Upper lobe of left lung (tissue), 6 donors: Measurements from ENCODE around the gene CLBA1. TPM values are rescaled to one million over a fixed set of nuclear protein-coding genes. Genes with fewer than 3 reads are reported as not detected.

Source experiments
- ATAC-seq, 2 donors: fragments of 200-7000 bp; cut with Tn5 transposase; one replicate each; pipeline ENCODE4 v1.9.1; 2022; ENCODE audit warnings: mild to moderate bottlenecking in 2 of 2, moderate library complexity in 2 of 2; ENCODE audit not compliant: low FRiP score in 2 of 2
- DNase-seq, 2 donors: peaks; one replicate each; pipeline ENCODE4 v3.0.0-alpha.2; 2019 to 2020
- H3K27ac ChIP-seq, 4 donors: fragments of 200-600 bp; sonication (generic); one replicate each; pipeline ENCODE4 v1.5.1; 2016 to 2019
- H3K27me3 ChIP-seq, 4 donors: fragments of 200-600 bp; sonication (generic); one replicate each; pipeline ENCODE4 v1.5.1; 2017 to 2019
- H3K36me3 ChIP-seq, 4 donors: fragments of 200-600 bp; sonication (generic); one replicate each; pipeline ENCODE4 v1.5.1; 2016 to 2019
- H3K4me1 ChIP-seq, 4 donors: fragments of 200-600 bp; sonication (generic); one replicate each; pipeline ENCODE4 v1.5.1; 2018 to 2019
- H3K4me3 ChIP-seq, 4 donors: fragments of 200-600 bp; sonication (generic); one replicate each; pipeline ENCODE4 v1.5.1; 2017 to 2019; ENCODE audit warnings: mild to moderate bottlenecking in 2 of 4, moderate library complexity in 1 of 4
- H3K9me3 ChIP-seq, 4 donors: fragments of 200-600 bp; sonication (generic); one replicate each; pipeline ENCODE4 v1.5.1; 2018 to 2019
- CTCF ChIP-seq, 6 experiments: fragments of 450-650 bp in 4 of 6; fragments of 200-600 bp in 2 of 6; sonication (generic) in 2 of 6; IDR thresholded peaks; one replicate each; pipeline ENCODE4 v1.5.1; 2016 to 2019; ENCODE audit warnings: antibody characterized with exemption in 6 of 6
- EP300 ChIP-seq, 4 donors: sonication (generic); formaldehyde crosslinking; IDR thresholded peaks; one replicate each; pipeline ENCODE4 v1.5.1; 2017; ENCODE audit warnings: antibody characterized with exemption in 4 of 4, control low read depth in 2 of 4
- POLR2A ChIP-seq, 4 donors: fragments of 450-650 bp; IDR thresholded peaks; one replicate each; pipeline ENCODE4 v1.5.1; 2016 to 2017; ENCODE audit warnings: antibody characterized with exemption in 4 of 4, mild to moderate bottlenecking in 2 of 4
- POLR2AphosphoS5 ChIP-seq, 2 donors: sonication (generic); formaldehyde crosslinking; IDR thresholded peaks; one replicate each; pipeline ENCODE4 v1.5.1; 2017; ENCODE audit warnings: antibody characterized with exemption in 2 of 2
- WGBS, 2 donors: methylation state at CpG; one replicate each; pipeline ENCODE4 v1.1.5; 2017 to 2018; 5-methylcytosine and 5-hydroxymethylcytosine counted together
- total RNA-seq, 6 donors: library from RNA; depleted of rRNA in 4 of 6; stranded (reverse); fragments of >200 nt in 4 of 6; gene quantifications; one replicate each; pipeline versions ENCODE4 v1.1.0 to v1.2.1, GENCODE V29; 2016 to 2021
- donor health status: DM: no; HTN: no; CAD: no; lungs with moderate emphysema.
- donor health status: DM: no; HTN: yes; CAD: no; lungs with severe emphysema.

The CLBA1 gene
- total RNA-seq, 6 donors from 2014 or later: 11.1 to 44.0 (median 13.3) TPM

GRCh38 chr14:105041841-105042765 is 56.5 kb downstream of the CLBA1 start:
- no peak for TF ChIP-seq POLR2A (IDR thresholded peaks at IDR 0.05)
- TF ChIP-seq EP300 (IDR thresholded peaks at IDR 0.05): no peak
- TF ChIP-seq POLR2AphosphoS5 (IDR thresholded peaks at IDR 0.05): no peak
- no peak for TF ChIP-seq CTCF (IDR thresholded peaks at IDR 0.05)
- ATAC-seq (no peak), DNase-seq (no peak)
- Histone ChIP-seq H3K4me3 (no peak overlapping the region), H3K27ac (no peak overlapping the region), H3K4me1 (peaks cover 0 to 9% (median 2%) of the 10 kb centered on the region in 4 donors), H3K27me3 (no peaks in the 10 kb centered on the region), H3K36me3 (no peaks in the 10 kb centered on the region), H3K9me3 (no peaks in the 10 kb centered on the region)
- WGBS, 2 donors: 89 to 90% methylated on average over 26 to 28 of the region's 28 CpGs

GRCh38 chr14:105042813-105043212 is 57.2 kb downstream of the CLBA1 start:
- Histone ChIP-seq H3K4me1 (peaks cover 0 to 9% (median 2%) of the 10 kb centered on the region in 4 donors), H3K27ac (no peak overlapping the region), H3K4me3 (no peak overlapping the region), H3K27me3 (no peaks in the 10 kb centered on the region), H3K36me3 (no peaks in the 10 kb centered on the region), H3K9me3 (no peaks in the 10 kb centered on the region)
- no peak for TF ChIP-seq POLR2AphosphoS5 (IDR thresholded peaks at IDR 0.05)
- TF ChIP-seq POLR2A (IDR thresholded peaks at IDR 0.05): no peak
- no peak for TF ChIP-seq CTCF (IDR thresholded peaks at IDR 0.05)
- no peak for TF ChIP-seq EP300 (IDR thresholded peaks at IDR 0.05)
- ATAC-seq (no peak), DNase-seq (peak in 1 of 2 donors; percentile 52)
- 80 to 89% methylated on average over 12 to 17 of the region's 17 CpGs for WGBS, 2 donors

- Histone ChIP-seq H3K9me3 (no peaks in the 10 kb centered on the region), H3K4me3 (no peak overlapping the region), H3K36me3 (no peaks in the 10 kb centered on the region), H3K27ac (no peak overlapping the region), H3K4me1 (peaks cover 0 to 9% (median 2%) of the 10 kb centered on the region in 4 donors), H3K27me3 (no peaks in the 10 kb centered on the region)
- ATAC-seq (no peak), DNase-seq (no peak)
- WGBS, 2 donors: 45 to 55% methylated on average over 4 to 7 of the region's 7 CpGs
- TF ChIP-seq EP300 (IDR thresholded peaks at IDR 0.05): no peak
- TF ChIP-seq POLR2A (IDR thresholded peaks at IDR 0.05): no peak
- no peak for TF ChIP-seq POLR2AphosphoS5 (IDR thresholded peaks at IDR 0.05)
- TF ChIP-seq CTCF (IDR thresholded peaks at IDR 0.05): no peak
These were observed 58.1 kb downstream of the CLBA1 start for GRCh38 chr14:105043641-105044040.

Other genes with a start within 250 kb of the CLBA1 start
- 100 to 1,000 TPM in 2 of 6 donors, 10 to 100 TPM in 4; 72.3 to 241 (median 91.0) TPM for gene SIVA1, start 232.6 kb upstream of the CLBA1 start, total RNA-seq
- gene AKT1, start 190.0 kb upstream of the CLBA1 start, total RNA-seq: 100 to 1,000 TPM; 122 to 283 (median 191) TPM
- 10 to 100 TPM; 13.9 to 24.8 (median 20.9) TPM for gene ZBTB42, start 184.7 kb upstream of the CLBA1 start, total RNA-seq
- gene CEP170B, start 120.5 kb upstream of the CLBA1 start, total RNA-seq: 10 to 100 TPM; 24.2 to 57.8 (median 35.6) TPM
- gene PLD4, start 60.9 kb upstream of the CLBA1 start, total RNA-seq: 1 to 10 TPM in 2 of 6 donors, under 1 TPM in 1, not detected in 3; under 0.01 to 6.1 (median 2.5) TPM
- gene AHNAK2, start 7.4 kb upstream of the CLBA1 start, total RNA-seq: 10 to 100 TPM in 4 of 6 donors, 1 to 10 TPM in 2; 4.3 to 48.0 (median 12.9) TPM
- 10 to 100 TPM in 1 of 6 donors, 1 to 10 TPM in 4, under 1 TPM in 1; 0.89 to 10.3 (median 6.6) TPM for gene CDCA4, start 35.3 kb downstream of the CLBA1 start, total RNA-seq
- 10 to 100 TPM in 1 of 6 donors, 1 to 10 TPM in 5; 3.0 to 14.7 (median 7.0) TPM for gene GPR132, start 79.6 kb downstream of the CLBA1 start, total RNA-seq
- gene JAG2, start 183.0 kb downstream of the CLBA1 start, total RNA-seq: 10 to 100 TPM; 14.9 to 43.4 (median 23.8) TPM
- gene NUDT14, start 195.5 kb downstream of the CLBA1 start, total RNA-seq: 10 to 100 TPM; 17.9 to 87.5 (median 54.9) TPM